Gastroesophageal sphincter (tissue), 3 donors: ENCODE data around the gene LONP1.

Experiments
- CTCF ChIP-seq, 4 experiments: fragments of 200-600 bp in 2 of 4; fragments of 450-650 bp in 2 of 4; sonication (generic) in 1 of 4; IDR thresholded peaks; one replicate each; pipeline ENCODE4 v1.5.1; 2017 to 2019; ENCODE audit warnings: antibody characterized with exemption in 4 of 4, mild to moderate bottlenecking in 2 of 4, moderate library complexity in 2 of 4
- EP300 ChIP-seq: sonication (generic); formaldehyde crosslinking; IDR thresholded peaks from one replicate; pipeline ENCODE4 v1.6.1; 2017; ENCODE audit warnings: antibody characterized with exemption, mild to moderate bottlenecking
- POLR2A ChIP-seq, 2 donors: fragments of 450-650 bp; IDR thresholded peaks; one replicate each; pipeline ENCODE4 v1.6.1; 2017; ENCODE audit warnings: antibody characterized with exemption in 2 of 2, mild to moderate bottlenecking in 2 of 2, moderate library complexity in 1 of 2
- POLR2AphosphoS5 ChIP-seq: sonication (generic); formaldehyde crosslinking; IDR thresholded peaks from one replicate; pipeline ENCODE4 v1.6.1; 2017; ENCODE audit warnings: antibody characterized with exemption

- no peak for TF ChIP-seq POLR2A (IDR thresholded peaks at IDR 0.05)
- no peak for TF ChIP-seq CTCF (IDR thresholded peaks at IDR 0.05)
- no peak for TF ChIP-seq POLR2AphosphoS5
- no peak for TF ChIP-seq EP300
Observed at GRCh38 chr19:5767949-5768348, 48.0 kb upstream of the LONP1 start.
